ENCODE results near the gene POLR3B. TPM values are rescaled to one million over a fixed set of nuclear protein-coding genes. Genes with fewer than 3 reads are reported as not detected.

POLR3B gene
- total RNA-seq, 4 donors from 2014 or later: 9.6 to 14.6 (median 12.6) TPM

DNA sequence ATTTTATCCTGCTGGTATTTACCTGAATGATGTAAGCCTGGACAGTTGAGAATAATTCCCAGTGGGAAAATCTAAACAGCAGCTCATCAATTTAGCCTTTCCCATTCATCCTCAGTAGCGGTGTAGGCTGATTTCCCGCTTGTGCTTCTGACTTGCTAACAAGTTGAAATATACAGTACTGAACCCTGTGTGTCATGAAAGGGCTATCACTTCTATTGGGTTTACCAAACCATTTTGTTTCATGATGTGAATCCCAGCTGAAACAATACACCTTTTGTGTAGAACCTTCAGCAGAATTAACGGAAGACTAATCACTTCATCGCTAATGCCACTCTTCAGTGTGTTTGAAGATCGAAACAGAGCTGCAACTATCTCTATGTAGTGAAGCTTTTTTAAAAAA is 88.4 kb downstream of the POLR3B start:
- Histone ChIP-seq H3K4me3 (no peak overlapping the region), H3K27ac (no peak overlapping the region), H3K27me3 (no peaks in the 10 kb centered on the region), H3K36me3 (peaks cover 10% of the 10 kb centered on the region), H3K4me1 (no peaks in the 10 kb centered on the region), H3K9me3 (no peaks in the 10 kb centered on the region)
- no peak for TF ChIP-seq POLR2A (IDR thresholded peaks at IDR 0.05)
- TF ChIP-seq EP300 (IDR thresholded peaks at IDR 0.05): no peak
- TF ChIP-seq POLR2AphosphoS5 (IDR thresholded peaks at IDR 0.05): no peak
- TF ChIP-seq, protein P1, sequence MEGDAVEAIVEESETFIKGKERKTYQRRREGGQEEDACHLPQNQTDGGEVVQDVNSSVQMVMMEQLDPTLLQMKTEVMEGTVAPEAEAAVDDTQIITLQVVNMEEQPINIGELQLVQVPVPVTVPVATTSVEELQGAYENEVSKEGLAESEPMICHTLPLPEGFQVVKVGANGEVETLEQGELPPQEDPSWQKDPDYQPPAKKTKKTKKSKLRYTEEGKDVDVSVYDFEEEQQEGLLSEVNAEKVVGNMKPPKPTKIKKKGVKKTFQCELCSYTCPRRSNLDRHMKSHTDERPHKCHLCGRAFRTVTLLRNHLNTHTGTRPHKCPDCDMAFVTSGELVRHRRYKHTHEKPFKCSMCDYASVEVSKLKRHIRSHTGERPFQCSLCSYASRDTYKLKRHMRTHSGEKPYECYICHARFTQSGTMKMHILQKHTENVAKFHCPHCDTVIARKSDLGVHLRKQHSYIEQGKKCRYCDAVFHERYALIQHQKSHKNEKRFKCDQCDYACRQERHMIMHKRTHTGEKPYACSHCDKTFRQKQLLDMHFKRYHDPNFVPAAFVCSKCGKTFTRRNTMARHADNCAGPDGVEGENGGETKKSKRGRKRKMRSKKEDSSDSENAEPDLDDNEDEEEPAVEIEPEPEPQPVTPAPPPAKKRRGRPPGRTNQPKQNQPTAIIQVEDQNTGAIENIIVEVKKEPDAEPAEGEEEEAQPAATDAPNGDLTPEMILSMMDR (IDR thresholded peaks at IDR 0.05): no peak
- no peak for DNase-seq (ENCODE audit: low spot score in 2 of 2)
- 90% methylated on average over 5 of the region's 5 CpGs for WGBS

DNA sequence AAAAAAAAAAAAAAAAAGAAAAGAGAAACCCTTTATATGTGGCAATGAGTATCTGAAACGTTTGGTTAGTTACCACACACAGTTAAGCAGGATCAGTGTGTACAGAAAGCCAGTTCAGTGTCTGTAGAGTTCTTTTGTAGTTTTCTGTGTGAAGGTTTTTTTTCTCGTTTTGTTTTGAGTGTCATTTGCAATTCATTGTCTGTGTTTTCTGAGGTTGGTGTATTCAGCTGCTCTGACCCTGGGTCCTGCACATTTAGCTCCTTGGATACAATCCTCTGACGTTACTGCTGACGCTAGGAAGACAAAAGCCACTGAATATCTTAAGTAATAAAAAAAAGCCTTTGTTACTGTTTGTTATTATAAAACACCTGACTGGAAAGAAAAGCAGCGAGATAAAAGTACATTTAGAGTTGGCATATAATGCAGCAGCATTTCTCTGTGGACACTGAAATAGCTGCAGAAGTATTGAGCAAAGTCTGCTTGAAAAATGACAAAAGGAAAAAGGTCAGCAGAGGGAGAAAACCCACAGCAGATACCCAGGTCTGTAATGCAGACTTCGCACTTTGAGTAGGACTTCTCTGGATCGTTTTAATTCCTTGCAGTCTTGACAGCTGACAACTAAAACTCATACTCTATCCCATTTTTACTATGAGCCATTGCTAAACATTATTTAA is 89.0 kb downstream of the POLR3B start:
- no peak for DNase-seq (ENCODE audit: low spot score in 2 of 2)
- TF ChIP-seq POLR2AphosphoS5 (IDR thresholded peaks at IDR 0.05) (no peak), POLR2A (IDR thresholded peaks at IDR 0.05) (no peak), EP300 (IDR thresholded peaks at IDR 0.05) (no peak)
- TF ChIP-seq, protein P1 (IDR thresholded peaks at IDR 0.05): no peak
- Histone ChIP-seq H3K27me3 (no peaks in the 10 kb centered on the region), H3K9me3 (no peaks in the 10 kb centered on the region), H3K36me3 (peaks cover 6% of the 10 kb centered on the region), H3K27ac (no peak overlapping the region), H3K4me3 (no peak overlapping the region), H3K4me1 (no peaks in the 10 kb centered on the region)
- 71% methylated on average over 7 of the region's 7 CpGs for WGBS

DNA sequence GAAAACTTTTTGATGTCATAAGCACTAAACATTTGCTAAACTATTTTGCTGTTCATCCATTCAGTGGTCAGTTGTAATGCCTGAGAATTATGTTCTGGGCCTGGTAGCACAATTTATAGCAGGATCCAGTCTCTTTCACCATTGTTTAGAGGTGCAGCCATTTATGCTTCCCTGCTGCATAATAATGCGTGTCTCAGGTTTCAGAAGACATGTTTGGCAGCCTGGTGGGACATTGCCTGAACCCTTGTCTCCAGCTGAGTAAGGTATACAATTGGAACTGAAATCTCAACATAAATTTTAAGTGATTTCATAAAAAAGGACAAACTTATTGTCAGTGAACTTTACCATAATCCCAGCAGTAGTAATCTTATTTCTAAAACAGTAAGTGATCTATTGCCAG is 94.8 kb downstream of the POLR3B start:
- H3K4me3 ChIP-seq: no peak overlapping the region
- no peaks in the 10 kb centered on the region for H3K4me1 ChIP-seq
- no peak for DNase-seq (ENCODE audit: low spot score in 2 of 2)
- H3K36me3 ChIP-seq: no peaks in the 10 kb centered on the region
- H3K9me3 ChIP-seq: no peaks in the 10 kb centered on the region
- no peak for TF ChIP-seq EP300 (IDR thresholded peaks at IDR 0.05)
- TF ChIP-seq POLR2AphosphoS5 (IDR thresholded peaks at IDR 0.05): no peak
- TF ChIP-seq, protein P1 (IDR thresholded peaks at IDR 0.05): no peak
- no peak for TF ChIP-seq POLR2A (IDR thresholded peaks at IDR 0.05)
- no peaks in the 10 kb centered on the region for H3K27me3 ChIP-seq
- H3K27ac ChIP-seq: no peak overlapping the region
- WGBS: 100% methylated on average over 1 of the region's 1 CpG

DNA sequence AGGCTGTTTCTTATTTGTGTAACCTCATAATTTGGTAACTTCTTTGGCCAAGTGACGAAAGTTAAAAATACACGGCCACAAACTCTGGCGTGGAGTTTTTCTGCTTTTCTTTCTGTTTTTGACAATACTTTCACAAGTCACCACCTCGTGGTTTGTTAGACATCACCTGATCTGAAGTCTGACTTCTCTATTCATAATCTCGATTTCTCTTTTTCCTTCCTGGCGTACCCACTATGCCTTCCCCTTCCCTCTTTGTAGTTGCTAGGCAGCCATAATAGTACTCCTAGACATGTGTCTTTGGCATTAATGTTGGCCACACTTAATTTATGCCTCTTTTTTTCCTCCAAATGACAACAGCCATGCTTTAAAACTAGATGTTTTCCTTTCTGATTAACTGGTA is 97.6 kb downstream of the POLR3B start:
- H3K36me3 ChIP-seq: peaks cover 24% of the 10 kb centered on the region
- H3K4me1 ChIP-seq: no peaks in the 10 kb centered on the region
- no peak overlapping the region for H3K4me3 ChIP-seq
- H3K27me3 ChIP-seq: no peaks in the 10 kb centered on the region
- no peak overlapping the region for H3K27ac ChIP-seq
- H3K9me3 ChIP-seq: no peaks in the 10 kb centered on the region
- TF ChIP-seq EP300 (IDR thresholded peaks at IDR 0.05) (no peak), POLR2A (IDR thresholded peaks at IDR 0.05) (no peak), POLR2AphosphoS5 (IDR thresholded peaks at IDR 0.05) (no peak)
- TF ChIP-seq, protein P1 (IDR thresholded peaks at IDR 0.05): no peak
- DNase-seq (ENCODE audit: low spot score in 2 of 2): no peak
- WGBS: 92% methylated on average over 6 of the region's 6 CpGs

DNA sequence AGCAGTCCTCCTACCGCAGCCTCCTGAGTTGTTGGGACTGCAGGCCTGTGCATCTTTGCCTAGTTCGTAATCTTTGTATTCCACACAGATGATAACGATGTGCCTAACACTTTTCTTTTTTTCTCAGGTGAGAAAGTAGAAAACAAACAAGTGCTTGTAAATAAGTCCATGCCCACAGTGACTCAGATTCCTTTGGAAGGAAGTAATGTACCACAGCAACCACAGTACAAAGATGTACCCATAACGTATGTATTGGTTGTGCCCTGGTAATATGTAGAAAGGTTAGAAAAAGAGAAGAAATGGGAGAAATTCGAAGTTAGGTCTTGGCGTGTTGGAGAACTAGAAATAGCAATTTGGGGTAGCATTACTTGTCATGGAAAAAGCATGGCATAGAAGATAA is 101.6 kb downstream of the POLR3B start:
- Histone ChIP-seq H3K27ac (no peak overlapping the region), H3K4me3 (no peak overlapping the region), H3K4me1 (no peaks in the 10 kb centered on the region), H3K9me3 (no peaks in the 10 kb centered on the region), H3K27me3 (no peaks in the 10 kb centered on the region), H3K36me3 (peaks cover 40% of the 10 kb centered on the region)
- no peak for DNase-seq (ENCODE audit: low spot score in 2 of 2)
- WGBS: 92% methylated on average over 6 of the region's 6 CpGs
- TF ChIP-seq POLR2AphosphoS5 (IDR thresholded peaks at IDR 0.05) (no peak), EP300 (IDR thresholded peaks at IDR 0.05) (no peak), POLR2A (IDR thresholded peaks at IDR 0.05) (no peak)
- TF ChIP-seq, protein P1 (IDR thresholded peaks at IDR 0.05): no peak
